Motor neuron (in vitro differentiated cells): Measurements from ENCODE around the gene TPSAB1. TPM values are rescaled to one million over a fixed set of nuclear protein-coding genes. Genes with fewer than 3 reads are reported as not detected.
"Not testable (repeated sequence)": the region's sequence is repeated elsewhere in the genome, so short reads cannot be mapped to it uniquely, and the experiment has no call there.

ENCODE experiments used
- ATAC-seq, 8 experiments: fragments of 200-7000 bp; cut with Tn5 transposase; replicated peaks in 6 of 8; 2 replicates each; pipeline ENCODE4 v1.8.0; 2021; ENCODE audit warnings: mild to moderate bottlenecking in 8 of 8, moderate library complexity in 8 of 8
- H3K27ac ChIP-seq, 2 donors: fragments of 250-450 bp; sonication (Bioruptor Pico); 2 replicates each; pipeline ENCODE4 v1.9.0; 2021; ENCODE audit warnings: antibody characterized with exemption in 2 of 2, mild to moderate bottlenecking in 2 of 2, moderate library complexity in 1 of 2
- H3K4me1 ChIP-seq, 2 donors: fragments of 250-450 bp; sonication (Bioruptor Pico); replicated peaks in 1 of 2; 2 replicates each; pipeline ENCODE4 v1.6.1; 2021; ENCODE audit warnings: antibody characterized with exemption in 2 of 2, mild to moderate bottlenecking in 2 of 2, moderate library complexity in 1 of 2
- H3K4me3 ChIP-seq, 5 donors: fragments of 250-450 bp; sonication (Bioruptor Pico); 2 replicates each; pipeline ENCODE4 v1.9.0; 2021; ENCODE audit warnings: antibody characterized with exemption in 5 of 5, mild to moderate bottlenecking in 5 of 5, moderate library complexity in 4 of 5
- WGBS, 10 experiments: fragments of 450-650 bp; shearing (Covaris generic); methylation state at CpG; one replicate each; pipeline ENCODE4 v1.0.0; 2022; 5-methylcytosine and 5-hydroxymethylcytosine counted together
- in situ Hi-C, 9 experiments: fragments of 400-800 bp; cut with MboI; loops; one replicate each; pipeline ENCODE4 v1.15.0; 2021; ENCODE audit warnings: low sequenced_read_pairs in 9 of 9, low pct_unique_long_range_greater_than_20kb in 2 of 9; ENCODE audit not compliant: unreplicated experiment in 9 of 9
- total RNA-seq, 8 experiments: library from RNA; unstranded; fragments of 300-600 nt; gene quantifications; 2 replicates each; pipeline versions ENCODE4 v1.2.3 to v1.2.4, GENCODE V29; 2022

TPSAB1 gene
- under 1 TPM in 4 of 8 experiments, not detected in 4; 0.31 to 0.81 (median 0.46) TPM for total RNA-seq

- ATAC-seq, H3K4me1 ChIP-seq, H3K27ac ChIP-seq, in situ Hi-C loops, H3K4me3 ChIP-seq: not testable (repeated sequence)
- no CpG with 5 or more reads among the region's 12 CpGs for WGBS, 10 experiments
Observed at GRCh38 chr16:1240436-1240835, at the start of gene TPSAB1. TSS of gene TPSAB1 (plus strand) at chr16:1240705. CDS start at chr16:1240939, 234 bp downstream.

DNA sequence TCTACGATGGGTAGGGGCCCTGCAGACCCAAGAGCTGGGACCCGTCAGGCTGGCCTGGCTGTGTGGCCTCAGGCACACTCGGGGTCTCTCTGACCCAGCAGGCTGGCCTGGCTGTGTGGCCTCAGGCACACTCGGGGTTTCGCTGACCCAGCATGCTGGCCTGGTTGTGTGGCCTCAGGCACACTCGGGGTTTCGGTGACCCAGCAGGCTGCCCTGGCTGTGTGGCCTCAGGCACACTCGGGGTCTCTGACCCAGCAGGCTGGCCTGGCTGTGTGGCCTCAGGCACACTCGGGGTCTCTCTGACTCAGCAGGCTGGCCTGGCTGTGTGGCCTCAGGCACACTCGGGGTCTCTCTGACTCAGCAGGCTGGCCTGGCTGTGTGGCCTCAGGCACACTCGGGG lies 49.7 kb upstream of the TPSAB1 start:
- ATAC-seq, H3K4me3 ChIP-seq, H3K27ac ChIP-seq: not testable (repeated sequence)
- 20 to 60% methylated on average over 1 of the region's 11 CpGs; no CpG with 5 or more reads in 8 of the 10 experiments for WGBS, 10 experiments
- H3K4me1 ChIP-seq, result peaks cover 35 to 41% of the 10 kb centered on the region in 2 donors
- in situ Hi-C loops, result loop anchor here in 2 of 9 experiments (10.0 kb wide), 1 partner anchor 76 kb away; no protein-coding TSS in a partner anchor

DNA sequence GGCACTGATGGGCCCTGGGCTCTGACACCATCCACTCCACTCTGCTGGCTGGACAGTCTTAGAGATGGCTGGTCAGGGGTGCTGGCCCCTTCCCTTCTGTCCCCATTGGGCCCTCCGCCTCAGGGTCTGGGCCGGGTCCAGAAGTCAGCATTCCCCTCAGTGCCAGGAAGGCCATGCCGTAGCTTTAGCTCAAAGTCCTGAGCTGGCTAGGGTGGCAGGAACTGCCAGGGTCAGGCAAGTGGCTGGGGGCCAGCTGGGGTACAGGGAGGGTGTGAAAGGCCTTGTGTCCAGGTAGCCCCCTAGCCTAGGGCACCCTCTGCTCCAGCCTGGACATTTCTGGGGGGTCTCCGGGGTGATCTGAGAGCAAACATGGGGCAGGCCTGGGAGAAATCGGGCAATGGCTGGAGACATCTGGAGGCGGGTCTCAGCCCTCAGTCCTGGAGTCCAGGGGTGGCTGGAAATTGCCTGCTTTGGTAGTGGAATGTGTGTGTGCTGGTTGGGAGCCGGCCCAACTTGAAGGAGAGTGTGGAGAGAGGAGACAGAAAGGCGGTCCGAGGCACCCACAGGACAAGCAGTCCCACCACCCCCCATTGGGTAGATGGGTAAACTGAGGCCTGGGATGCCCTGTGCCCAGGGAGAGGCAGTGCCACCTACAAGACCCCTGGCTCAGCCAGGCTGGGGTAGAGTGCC lies 48.0 kb upstream of the TPSAB1 start:
- Histone ChIP-seq H3K4me3 (no peak overlapping the region), H3K27ac (no peak overlapping the region), H3K4me1 (peaks cover 29 to 35% of the 10 kb centered on the region in 2 donors)
- ATAC-seq, result no peak
- in situ Hi-C loops, result loop anchor here in 2 of 9 experiments (10.0 kb wide), 1 partner anchor 78 kb away; no protein-coding TSS in a partner anchor
- WGBS, 10 experiments, result 35 to 100% (median 58%) methylated on average over 1 to 7 of the region's 9 CpGs; no CpG with 5 or more reads in 4 of the 10 experiments

GRCh38 chr16:1193143-1193824 lies 47.2 kb upstream of the TPSAB1 start:
- 40 to 98% (median 96%) methylated on average over 2 to 8 of the region's 30 CpGs; no CpG with 5 or more reads in 7 of the 10 experiments for WGBS, 10 experiments
- peaks cover 27 to 29% of the 10 kb centered on the region in 2 donors for H3K4me1 ChIP-seq
- in situ Hi-C loops, result loop anchor here in 2 of 9 experiments (10.0 kb wide), 1 partner anchor 78 kb away; no protein-coding TSS in a partner anchor
- H3K4me3 ChIP-seq, result no peak overlapping the region
- H3K27ac ChIP-seq, result peak overlapping the region in 1 of 2 donors; percentile 10
- peak in 4 of 8 experiments; percentile 10 to 20 (median 19) for ATAC-seq

DNA sequence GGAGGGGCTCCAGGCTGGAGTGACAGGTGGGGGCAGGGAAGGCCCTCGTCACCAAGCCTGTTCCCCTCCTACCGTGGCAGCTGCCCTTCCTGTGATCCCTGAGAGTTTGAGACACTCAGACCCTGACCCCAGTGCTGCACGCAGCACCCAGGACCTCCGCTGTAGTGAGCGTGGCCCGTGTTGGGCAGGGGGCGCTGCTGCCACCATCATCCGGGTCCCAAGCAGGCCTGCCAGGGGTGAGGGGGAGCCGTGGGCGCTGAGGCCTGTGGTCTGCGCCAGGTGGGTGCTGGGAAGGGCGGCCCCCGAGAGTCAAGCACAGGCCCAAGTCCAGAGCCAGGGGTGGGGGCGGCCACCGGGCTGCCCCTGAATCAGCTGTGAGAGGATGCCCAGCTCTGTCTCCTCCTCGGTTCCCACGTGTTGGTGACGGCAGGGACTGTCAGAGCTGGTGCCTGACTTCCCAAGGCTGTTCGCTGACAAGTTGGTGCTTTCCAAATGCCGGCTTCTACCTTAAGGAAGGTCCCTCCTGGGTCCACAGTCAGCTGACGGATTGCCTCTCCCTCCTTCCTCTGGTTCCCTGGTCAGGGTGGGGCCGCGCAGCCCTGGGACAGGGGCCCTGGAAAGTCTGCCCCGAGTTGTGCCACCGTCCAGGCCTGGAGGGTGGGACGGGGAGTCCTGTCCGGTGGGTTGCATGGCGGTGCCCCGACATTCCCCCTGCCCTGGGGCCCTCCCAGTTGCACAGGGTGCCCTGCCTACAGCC lies 46.5 kb upstream of the TPSAB1 start:
- in situ Hi-C loops, result loop anchor here in 2 of 9 experiments (10.0 kb wide), 1 partner anchor 79 kb away; no protein-coding TSS in a partner anchor
- 17 to 60% (median 20%) methylated on average over 1 to 2 of the region's 29 CpGs; no CpG with 5 or more reads in 7 of the 10 experiments for WGBS, 10 experiments
- peaks cover 21 to 22% of the 10 kb centered on the region in 2 donors for H3K4me1 ChIP-seq
- no peak overlapping the region for H3K4me3 ChIP-seq
- peak overlapping the region in 1 of 2 donors; percentile 38 for H3K27ac ChIP-seq
- ATAC-seq, result peak in 5 of 8 experiments; percentile 15 to 28 (median 26)

DNA sequence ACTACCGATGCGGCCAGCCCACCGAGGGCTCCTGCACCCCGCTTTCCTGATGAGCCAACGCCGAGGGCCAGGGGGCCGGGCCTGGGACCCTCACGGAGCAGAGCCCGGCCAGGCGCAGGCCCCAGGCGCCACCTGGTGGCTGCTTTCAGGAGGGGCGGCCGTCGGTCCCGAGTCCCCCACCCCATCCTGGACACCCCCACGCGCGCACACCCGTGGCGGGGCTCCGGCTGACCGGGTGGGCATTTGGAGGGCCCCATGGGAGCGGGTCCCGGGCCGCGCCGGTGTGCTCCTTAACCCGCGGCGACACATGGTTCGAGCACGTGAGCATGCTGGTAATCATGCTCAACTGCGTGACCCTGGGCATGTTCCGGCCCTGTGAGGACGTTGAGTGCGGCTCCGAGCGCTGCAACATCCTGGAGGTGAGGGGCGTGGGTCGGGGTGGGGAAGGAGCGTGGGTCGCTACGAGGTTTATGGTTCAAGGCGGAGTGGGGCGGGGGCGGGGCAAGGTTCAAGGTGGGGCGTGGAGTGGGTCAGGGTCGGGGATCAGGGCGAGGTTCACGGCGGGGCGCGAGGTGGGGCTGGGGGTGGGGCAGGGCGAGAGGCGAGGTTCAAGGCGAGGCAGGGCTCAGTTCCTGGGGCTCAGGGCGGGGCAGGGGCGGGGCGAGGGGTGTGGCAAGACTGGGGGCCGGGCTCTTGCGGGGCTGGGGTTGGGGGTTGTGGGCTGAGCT lies 45.7 kb upstream of the TPSAB1 start:
- ATAC-seq, result peak in 5 of 8 experiments; percentile 46 to 61 (median 51)
- Histone ChIP-seq H3K4me1 (peaks cover 21% of the 10 kb centered on the region in 2 donors), H3K4me3 (no peak overlapping the region), H3K27ac (peak overlapping the region in 1 of 2 donors; percentile 38)
- 0 to 20% (median 7%) methylated on average over 1 to 6 of the region's 61 CpGs; no CpG with 5 or more reads in 7 of the 10 experiments for WGBS, 10 experiments
- in situ Hi-C loops, result loop anchor here in 2 of 9 experiments (10.0 kb wide), 1 partner anchor 80 kb away; no protein-coding TSS in a partner anchor

DNA sequence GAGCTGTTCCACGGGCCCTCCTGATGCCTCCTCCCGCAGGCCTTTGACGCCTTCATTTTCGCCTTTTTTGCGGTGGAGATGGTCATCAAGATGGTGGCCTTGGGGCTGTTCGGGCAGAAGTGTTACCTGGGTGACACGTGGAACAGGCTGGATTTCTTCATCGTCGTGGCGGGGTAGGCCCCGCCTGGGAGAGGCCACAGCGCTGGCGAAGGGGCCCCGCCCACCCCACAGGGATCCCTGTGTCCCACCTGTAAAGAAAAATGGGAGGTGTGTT lies 45.2 kb upstream of the TPSAB1 start:
- Histone ChIP-seq H3K4me3 (no peak overlapping the region), H3K27ac (no peak overlapping the region), H3K4me1 (peaks cover 21% of the 10 kb centered on the region in 2 donors)
- WGBS, 10 experiments, result 92% methylated on average over 5 of the region's 14 CpGs; no CpG with 5 or more reads in 9 of the 10 experiments
- in situ Hi-C loops, result loop anchor here in 2 of 9 experiments (10.0 kb wide), 1 partner anchor 81 kb away; no protein-coding TSS in a partner anchor
- no peak for ATAC-seq

DNA sequence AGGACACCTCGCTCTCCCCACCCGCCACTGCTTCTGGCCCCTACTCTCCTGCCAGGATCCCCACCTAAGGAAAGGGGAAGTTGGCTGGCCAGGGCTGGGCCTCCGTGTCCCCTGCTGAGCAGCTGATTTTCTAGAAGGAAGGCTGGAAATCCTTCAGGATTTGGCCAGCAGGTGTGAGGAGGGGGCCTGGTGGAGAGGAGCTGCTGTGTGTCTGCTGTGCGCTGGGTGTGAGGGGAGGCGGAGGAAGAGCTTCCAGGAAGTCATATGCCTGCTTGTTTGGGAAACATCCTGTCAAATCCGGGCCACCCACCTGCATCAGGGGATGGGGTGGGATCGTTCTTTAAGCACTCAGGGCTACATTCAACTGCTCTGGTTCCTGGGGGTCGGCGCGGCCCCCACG lies 44.0 kb upstream of the TPSAB1 start:
- in situ Hi-C loops, result loop anchor here in 2 of 9 experiments (10.0 kb wide), 1 partner anchor 82 kb away; no protein-coding TSS in a partner anchor
- ATAC-seq, result no peak

GRCh38 chr16:1197237-1197866 lies 43.2 kb upstream of the TPSAB1 start:
- in situ Hi-C loops, result loop anchor here in 2 of 9 experiments (10.0 kb wide), 1 partner anchor 83 kb away; no protein-coding TSS in a partner anchor
- Histone ChIP-seq H3K4me1 (peaks cover 21% of the 10 kb centered on the region in 2 donors), H3K27ac (no peak overlapping the region), H3K4me3 (no peak overlapping the region)
- 62 to 100% (median 85%) methylated on average over 1 to 11 of the region's 19 CpGs; no CpG with 5 or more reads in 3 of the 10 experiments for WGBS, 10 experiments
- no peak for ATAC-seq

More for the DNA sequence above, 44.0 kb upstream of the TPSAB1 start:
- Histone ChIP-seq H3K4me1 (peaks cover 21% of the 10 kb centered on the region in 2 donors), H3K4me3 (no peak overlapping the region), H3K27ac (no peak overlapping the region)
- 25 to 100% (median 79%) methylated on average over 1 to 6 of the region's 11 CpGs; no CpG with 5 or more reads in 3 of the 10 experiments for WGBS, 10 experiments

DNA sequence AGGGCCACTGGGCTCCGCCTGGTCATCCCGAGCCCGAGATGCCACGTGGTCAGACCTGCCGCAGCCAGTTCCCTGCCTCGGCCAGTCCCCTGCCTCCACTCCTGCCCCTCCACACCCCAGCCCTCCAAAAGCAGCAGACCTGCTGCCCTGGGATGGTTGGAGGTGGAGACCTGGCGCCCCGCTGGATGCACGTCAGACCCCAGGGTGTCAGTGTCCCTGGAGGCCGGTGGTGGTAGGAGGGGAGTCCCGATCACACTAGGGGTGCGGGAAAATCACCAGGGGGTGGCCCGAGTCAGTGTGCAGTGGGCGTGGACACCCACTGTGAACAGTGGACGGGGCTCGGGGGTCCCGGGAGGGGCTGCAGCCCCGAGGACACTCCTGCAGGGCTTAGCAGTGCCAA lies 42.3 kb upstream of the TPSAB1 start:
- Histone ChIP-seq H3K27ac (no peak overlapping the region), H3K4me1 (peaks cover 16% of the 10 kb centered on the region in 2 donors), H3K4me3 (no peak overlapping the region)
- ATAC-seq, result no peak
- in situ Hi-C loops, result loop anchor here in 2 of 9 experiments (10.0 kb wide), 1 partner anchor 83 kb away; no protein-coding TSS in a partner anchor
- 92 to 100% (median 100%) methylated on average over 1 to 4 of the region's 18 CpGs; no CpG with 5 or more reads in 6 of the 10 experiments for WGBS, 10 experiments

DNA sequence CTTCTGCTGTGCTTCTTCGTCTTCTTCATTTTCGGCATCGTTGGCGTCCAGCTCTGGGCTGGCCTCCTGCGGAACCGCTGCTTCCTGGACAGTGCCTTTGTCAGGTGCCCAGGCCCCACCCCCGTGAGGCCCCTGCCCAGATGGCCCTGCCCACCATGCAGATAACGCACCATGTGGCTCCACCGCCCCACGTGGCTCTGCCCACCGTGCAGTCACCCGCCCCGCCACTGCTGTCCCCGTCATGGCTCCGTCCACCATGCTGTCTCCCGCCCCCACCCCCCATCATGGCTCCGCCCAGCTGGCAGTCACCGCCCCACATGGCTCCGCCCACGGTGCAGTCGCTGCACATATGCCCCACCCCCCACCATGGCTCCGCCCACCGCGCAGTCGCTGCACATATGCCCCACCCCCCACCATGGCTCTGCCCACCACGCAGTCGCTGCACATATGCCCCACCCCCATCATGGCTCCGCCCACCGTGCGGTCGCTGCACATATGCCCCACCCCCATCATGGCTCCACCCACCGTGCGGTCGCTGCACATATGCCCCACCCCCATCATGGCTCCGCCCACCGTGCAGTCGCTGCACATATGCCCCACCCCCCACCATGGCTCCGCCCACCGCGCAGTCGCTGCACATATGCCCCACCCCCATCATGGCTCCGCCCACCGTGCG lies 41.7 kb upstream of the TPSAB1 start:
- in situ Hi-C loops, result loop anchor here in 2 of 9 experiments (10.0 kb wide), 1 partner anchor 84 kb away; no protein-coding TSS in a partner anchor
- H3K4me3 ChIP-seq, H3K27ac ChIP-seq, ATAC-seq: not testable (repeated sequence)
- peaks cover 10% of the 10 kb centered on the region in 2 donors for H3K4me1 ChIP-seq
- no CpG with 5 or more reads among the region's 44 CpGs for WGBS, 10 experiments
